HG03135 (cell line): ENCODE results near the gene PIGC.

Experiments used
- ATAC-seq: cut with Tn5 transposase; IDR thresholded peaks from one replicate; pipeline ENCODE4 v1.9.1; 2021; ENCODE audit warnings: mild to moderate bottlenecking, moderate library complexity; ENCODE audit not compliant: unreplicated experiment

Gene PIGC

DNA sequence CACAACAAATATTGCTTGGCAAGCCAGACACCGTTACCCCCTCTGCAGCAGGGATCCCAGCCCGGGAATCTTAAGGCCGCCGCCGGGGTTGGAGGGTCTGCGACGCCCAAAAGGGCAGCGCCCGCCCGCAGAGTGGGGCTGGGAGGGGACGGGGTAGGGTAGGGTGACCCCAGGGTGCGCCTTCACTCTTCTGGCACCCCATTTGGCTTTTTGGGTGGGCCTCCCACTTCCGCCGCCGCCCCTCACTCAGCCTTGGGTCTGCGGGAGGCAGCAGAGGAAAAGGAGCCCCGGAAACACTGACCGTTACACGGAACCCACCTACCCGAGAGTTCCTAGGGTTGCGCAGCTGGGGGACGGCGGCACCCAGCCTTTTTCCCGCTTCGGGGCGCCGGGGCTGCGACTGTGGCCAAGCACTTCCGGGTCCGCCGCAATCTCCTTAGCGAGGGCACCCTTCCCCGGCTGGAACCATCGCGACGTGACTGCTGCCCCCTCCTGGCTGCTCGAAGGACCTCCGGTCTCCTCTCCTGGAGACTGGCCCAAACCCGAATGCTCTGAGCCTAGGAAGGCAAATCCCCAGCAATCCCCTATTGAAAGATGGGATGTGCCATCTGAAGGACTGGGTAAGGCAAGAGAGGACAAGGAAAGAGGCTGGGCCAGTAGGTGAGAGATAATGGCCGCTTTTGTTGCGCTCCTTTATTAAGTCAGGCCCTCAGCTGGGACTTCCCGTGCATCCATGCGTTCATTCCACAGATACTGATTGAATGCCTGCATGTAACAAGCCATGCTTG, at the start of gene PIGC:
TSS of gene PIGC (minus strand) at position 404 of the 788 bp plus-strand sequence. CDS start 1,447 bp downstream, outside the sequence.
- peak; percentile 99 for ATAC-seq

DNA sequence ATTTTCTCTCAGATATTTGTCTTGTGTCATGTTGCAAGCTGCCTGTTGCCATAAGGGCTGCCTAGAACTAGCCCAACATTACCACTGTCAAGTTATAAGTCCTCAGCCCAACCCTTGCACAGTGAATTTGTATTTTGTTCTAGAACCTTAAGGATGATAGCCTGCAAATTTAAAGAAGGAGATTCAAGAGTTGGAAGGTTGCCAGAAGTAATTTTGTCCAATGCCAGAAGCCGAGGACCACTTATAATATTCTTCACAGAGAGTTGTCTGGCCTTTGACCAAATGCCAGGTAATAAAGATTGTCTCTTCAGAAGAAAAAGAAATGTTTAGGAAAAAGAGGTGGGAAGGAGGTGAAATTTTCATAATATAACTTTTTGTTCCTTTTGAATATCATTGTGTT, 48.6 kb upstream of the PIGC start:
- no peak for ATAC-seq

DNA sequence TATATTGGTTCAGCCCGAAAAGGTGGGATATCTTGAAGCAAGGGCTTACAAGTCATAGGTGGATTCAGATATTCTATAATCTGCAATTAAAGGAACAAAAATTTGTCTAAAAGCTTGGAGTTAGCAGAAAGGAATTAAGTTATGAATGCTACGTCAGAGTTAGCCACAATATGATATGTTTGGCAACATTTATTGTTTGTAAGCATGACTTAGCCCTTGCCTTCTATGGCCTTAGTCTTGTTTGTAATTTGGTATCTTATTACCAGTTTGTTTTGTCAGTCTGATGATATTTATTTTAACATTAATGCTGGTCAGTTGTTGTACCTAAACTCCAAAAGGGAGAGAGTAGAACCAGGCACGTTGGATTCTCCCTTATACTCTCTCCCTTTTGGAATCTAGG, 46.0 kb upstream of the PIGC start:
- ATAC-seq: no peak

DNA sequence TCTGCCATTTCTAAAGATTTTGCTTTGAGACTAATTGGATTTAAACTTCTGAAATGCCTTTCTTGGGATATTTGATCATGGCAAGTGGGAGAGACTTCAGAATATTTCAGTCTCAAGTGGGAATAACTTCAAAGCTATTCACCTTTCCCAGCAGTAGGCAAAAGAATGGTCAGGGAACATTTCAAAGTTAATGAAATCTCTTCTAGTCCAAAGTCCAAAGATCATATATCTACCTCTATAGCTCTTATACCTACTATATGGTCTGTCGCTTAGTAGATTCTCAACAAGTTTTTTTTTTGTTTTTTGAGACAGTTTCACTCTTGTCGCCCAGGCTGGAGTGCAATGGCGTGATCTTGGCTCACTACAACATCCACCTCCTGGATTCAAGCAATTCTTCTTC, 44.5 kb upstream of the PIGC start:
- ATAC-seq: no peak

DNA sequence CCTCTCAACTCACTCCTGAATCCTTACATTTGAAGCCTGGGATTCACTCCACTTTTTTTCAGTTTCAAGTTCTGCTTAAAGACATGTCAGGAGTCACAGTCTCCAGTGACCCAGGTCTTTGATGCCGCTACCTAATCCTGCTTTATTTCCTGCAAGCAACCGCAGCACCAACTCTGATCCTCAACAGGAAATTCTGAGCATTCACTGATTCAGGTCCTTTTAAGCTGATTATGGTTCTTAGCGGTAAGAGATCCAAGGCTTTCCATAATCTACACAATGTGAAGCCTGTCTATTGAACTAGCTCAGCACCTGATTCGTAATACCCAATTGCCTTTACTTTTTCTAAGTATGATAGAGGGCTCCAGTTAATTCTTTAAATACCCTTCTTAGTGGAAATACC, 43.7 kb upstream of the PIGC start:
- no peak for ATAC-seq

DNA sequence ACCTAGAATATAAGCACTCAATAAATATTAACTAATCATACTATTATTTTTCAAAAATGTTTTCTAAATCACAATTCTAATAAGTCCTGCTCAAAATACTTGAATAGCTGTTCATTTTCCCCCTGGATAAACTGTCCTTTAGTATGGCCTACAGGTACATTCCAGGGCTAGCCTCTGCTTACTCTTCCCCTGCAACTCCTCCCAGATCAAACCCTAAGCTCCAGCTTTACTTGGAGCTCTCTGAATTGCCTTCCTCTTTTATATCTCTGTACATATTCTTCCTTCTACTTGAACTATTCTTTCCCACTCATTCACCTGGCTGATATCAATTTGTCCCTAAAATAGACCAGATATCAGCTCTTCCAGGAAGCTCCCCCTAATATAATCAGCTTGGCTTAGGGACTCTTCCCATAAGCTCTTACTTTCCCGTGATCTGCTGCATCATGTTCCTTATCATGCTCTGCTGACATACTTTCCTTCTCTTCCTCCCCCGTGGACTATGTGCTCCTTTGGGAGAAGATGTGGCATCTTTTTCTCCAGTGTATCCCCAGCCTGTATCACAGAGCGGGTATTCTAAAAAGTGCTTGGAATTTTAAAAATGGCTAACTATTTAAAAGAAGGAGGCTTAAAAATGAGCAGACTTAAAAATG, 43.1 kb upstream of the PIGC start:
- ATAC-seq: no peak

DNA sequence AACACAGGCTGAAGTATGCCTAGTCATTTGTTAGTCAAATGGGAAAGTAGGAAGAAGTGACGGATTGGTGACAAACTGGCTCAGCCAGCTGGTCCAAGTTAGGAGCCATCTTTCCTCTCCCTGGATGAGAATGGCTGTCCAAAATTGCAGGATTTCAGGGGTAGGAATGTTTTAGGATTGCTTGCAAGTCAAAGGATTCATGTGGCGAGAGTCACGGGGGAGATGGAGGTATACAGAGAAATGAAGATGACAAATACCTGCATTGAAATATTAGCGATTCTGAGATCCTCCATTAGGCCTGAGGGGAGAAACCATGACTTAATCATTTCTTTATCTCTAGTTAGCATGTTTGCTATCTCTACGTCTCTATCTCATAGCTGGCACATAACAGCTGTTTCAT, 41.8 kb upstream of the PIGC start:
- ATAC-seq: no peak

DNA sequence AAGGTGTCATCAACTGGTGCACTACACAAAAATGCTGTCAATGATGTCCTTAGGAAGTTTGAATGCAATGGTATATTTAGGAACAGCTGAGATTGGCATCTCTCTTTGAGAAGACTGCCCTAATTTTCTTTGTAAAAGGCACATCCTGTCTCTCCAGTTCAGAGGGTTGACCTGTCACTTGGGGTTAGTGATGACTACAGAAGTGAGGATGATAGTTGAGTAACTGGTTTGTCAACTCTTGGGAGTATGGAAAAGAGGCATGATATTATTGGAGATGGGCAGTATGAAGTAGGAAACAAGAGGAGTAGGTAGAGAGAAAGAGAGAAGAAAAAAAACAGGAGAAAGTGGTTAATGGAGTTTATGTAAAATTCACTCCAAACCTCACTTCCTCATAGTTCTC, 40.4 kb upstream of the PIGC start:
- ATAC-seq: no peak

DNA sequence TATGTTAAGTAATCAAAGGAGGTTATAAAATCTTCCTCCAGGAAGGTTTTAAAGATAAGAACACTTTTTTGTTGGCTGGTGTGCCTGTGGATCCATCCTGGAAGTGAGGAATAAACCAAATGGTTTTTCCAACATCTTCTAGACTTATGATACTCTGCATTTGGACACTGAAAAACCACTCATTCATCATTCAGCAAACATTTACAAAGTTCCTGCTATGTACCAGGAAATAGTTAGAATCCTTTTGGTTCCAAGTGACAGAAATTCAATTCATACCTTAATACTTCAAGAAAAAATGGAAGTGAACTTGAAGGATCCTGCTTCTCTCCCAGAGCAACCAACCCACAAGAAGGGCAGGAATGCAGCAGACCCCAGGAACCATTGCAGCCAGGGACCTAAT, 39.6 kb upstream of the PIGC start:
- no peak for ATAC-seq

DNA sequence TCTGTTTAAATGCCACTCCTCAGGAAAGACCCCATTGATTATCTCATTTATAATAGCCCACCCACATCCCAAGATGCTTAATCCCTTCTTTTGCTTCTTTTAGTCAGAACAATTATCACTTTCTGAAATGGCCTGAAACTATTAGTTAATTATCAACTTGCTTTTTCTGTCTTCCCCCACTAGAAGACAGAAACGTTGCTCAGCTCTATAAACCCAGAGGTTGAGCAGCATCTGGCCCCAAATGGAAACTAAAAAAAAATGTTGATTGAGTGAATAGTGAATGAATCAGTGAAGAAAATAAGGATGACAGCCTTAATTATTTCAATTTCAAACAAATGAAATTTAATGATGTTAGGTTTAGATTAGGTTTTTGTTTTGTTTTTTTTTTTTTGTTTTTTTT, 38.2 kb upstream of the PIGC start:
- ATAC-seq: no peak

DNA sequence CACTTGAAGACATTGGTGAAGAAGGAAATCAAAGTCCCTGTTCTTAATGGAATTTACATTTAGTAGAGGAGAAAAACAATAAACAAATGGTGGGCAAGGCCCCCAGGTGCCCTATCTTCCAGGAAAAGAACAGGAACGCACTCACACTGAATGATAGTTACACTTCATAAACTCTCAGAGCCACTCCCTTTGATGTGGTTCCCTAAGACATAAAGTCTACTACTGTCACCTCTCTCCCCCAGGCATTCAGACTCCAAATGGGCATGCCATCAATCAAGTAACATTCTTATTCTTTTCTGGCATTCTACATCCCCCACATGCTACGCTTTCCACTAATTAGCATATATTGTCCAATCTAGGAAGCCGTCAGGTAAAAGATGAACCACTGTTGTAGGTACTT, 36.6 kb upstream of the PIGC start:
- ATAC-seq: no peak

DNA sequence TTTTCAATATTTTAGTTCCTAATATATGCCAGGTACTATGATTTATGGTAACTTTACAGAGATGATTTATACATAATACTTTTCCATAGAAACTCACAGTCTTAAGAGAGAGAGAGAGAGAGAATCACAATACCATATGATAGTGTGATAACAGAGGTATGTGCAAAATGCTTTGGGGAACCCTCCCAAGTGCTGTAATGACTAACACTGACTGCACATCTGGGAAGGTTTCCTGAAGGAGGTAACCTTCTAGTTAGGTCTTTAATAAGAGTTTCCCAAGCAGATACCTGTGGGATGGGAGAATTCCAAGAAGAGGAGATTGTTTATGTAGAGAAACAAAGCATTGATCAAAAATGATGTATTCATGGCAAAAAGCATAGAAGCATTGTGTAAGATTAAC, 34.6 kb upstream of the PIGC start:
- no peak for ATAC-seq

DNA sequence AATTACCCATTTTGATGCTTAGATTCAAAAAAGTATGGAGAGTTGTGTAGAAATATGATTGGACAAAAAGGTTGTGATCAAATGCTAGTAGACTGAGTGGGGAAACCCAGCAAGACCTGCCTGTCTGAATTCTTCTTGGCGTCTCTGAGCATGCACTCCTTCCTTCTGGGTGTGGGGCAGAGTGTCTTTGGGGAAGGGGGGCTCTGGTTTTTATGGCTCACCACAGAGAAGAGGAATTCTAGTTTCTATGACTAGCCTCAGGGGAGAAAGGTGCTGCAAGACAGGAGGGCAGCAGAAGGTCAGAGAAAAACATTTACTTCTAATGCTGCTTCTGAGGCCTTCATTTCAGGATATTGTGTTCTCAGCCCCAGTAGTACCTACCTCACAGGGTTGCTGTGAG, 33.9 kb upstream of the PIGC start:
- ATAC-seq: no peak

DNA sequence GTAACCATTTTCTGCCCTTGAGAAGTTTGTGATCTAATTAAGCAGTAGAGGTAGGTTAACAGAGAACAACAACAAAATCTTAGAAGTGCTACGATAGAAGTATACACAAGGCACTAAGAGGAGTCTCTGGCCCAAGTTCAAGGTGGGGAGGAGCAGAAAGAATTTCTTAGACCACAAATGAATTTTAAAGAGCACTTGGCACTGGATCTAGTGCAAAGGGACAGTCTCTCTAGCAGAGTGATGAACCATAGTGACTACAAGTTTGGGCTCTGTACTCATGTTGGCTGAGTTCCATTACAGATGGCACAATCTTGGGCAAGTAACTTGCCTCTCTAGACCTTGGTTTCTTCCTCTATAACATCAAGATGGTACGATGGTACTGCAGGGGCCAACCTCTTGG, 33.3 kb upstream of the PIGC start:
- no peak for ATAC-seq

DNA sequence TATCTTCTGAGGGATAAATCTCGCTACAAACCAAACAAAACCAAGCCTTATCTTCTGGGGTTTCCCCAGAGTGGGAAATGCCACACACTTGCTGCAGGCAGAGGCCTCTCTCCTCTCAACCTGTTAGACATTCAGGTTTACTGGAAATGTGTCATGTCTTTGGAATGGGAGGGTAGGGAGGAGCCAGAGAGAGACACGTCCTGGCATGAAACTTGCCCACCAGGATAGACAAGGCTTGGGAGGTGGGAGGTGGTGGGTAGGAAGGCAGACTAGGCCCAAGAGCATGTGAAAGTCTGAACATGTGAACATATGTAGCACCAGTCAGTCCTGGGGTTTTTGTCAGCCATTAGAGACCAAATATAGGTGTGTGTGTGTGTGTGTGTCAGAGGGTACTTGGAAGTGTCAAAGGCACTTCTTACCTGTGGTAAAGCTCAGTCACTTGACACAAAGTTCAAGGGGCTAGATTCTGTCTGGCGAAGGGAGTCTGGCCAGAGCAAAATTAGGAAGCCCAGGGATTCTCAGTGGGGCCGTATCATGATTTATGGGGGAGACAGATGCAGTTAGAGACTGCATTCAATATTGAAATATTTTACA, 32.4 kb upstream of the PIGC start:
- ATAC-seq: no peak

DNA sequence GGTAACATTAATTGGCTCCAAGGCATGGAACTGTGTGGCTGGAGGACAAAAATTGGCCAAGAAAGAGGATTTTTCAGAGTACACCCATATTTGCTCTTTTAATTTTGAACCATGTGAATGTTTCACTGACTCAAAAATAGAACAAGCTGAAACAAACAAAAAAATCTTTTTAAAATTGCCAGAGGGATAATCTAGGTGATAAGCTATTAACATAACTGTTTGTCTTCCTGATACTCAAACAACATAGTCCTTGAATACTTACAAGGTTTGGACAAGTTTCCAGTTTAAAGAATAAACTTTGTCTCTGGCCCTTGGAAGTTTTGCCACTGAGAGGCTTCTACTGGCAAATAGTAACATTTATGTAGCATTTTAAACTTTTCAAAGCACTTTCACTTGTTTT, 30.0 kb upstream of the PIGC start:
- no peak for ATAC-seq

DNA sequence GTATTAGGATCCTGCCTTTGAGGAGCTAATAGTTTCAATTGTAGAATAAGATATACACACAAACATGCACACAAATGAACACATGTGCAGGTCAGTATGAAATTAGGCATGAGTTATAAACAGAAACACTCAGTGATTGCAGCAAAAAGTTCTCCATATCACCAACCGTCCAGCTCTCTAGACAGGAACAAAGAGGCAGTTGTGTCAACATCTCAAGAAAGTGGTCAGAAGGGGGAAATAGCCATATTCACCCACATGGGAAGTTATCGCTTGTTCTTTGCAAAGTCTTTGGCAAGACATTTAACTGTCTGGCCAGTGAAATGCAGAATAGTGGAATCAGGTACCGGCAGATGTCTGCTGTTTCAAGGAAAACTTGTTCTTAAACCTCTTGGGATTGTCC, 29.4 kb upstream of the PIGC start:
- ATAC-seq: no peak

DNA sequence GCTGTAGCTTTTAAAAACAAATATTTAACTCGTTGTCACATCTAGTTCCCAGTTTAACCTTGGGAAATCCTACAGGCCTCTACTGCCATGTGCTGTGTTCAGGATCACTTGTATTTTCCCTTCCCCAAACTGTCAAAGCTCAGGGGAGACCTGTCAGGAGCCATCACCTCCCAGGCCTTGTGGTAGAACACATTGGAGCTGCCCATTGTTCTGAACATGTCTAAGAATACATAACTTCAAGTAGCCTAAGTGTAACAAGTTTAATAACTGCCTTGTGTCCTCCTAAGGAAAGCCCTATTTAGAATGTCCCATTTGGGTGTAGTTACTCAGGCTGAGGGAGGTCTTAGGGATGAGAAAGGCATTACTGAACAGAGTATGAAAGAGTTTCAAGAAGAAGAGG, 28.6 kb upstream of the PIGC start:
- no peak for ATAC-seq

DNA sequence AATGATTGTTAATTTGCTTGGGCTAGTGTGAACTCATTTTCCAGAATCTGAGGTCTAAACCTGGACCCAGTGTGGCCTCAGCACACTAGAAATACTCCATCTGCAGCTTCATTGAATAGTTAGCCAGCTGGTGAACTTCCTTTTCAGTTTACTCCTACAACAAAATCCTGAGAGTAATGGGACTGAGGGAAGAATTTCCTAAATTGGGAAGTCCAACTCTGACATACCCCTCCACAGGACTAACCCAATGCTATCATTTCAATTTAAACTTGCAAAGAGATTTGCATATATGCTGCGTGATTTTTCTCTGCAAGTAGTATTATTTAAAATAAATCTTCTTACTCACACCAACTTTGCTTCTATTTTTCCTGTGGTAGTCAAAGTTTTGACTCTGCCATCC, 27.8 kb upstream of the PIGC start:
- ATAC-seq: no peak

DNA sequence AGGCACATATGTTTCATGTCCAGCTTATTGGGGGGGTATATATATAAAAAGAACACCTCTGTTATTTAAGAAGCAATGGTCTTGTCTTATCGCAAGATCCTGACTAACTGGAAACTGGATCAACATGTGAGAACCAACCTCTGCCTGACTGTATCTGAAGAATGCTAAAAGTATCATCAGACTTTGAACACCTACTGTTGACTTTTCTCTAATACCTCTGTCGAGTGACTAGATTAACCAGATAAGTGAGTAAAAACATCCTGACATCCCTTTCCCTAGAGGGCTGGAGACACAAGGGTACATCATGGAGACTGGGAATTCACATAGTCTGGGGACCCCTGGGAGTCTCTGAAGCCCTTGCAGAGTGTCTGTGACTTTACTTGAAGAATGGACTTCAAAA, 26.3 kb upstream of the PIGC start:
- no peak for ATAC-seq

DNA sequence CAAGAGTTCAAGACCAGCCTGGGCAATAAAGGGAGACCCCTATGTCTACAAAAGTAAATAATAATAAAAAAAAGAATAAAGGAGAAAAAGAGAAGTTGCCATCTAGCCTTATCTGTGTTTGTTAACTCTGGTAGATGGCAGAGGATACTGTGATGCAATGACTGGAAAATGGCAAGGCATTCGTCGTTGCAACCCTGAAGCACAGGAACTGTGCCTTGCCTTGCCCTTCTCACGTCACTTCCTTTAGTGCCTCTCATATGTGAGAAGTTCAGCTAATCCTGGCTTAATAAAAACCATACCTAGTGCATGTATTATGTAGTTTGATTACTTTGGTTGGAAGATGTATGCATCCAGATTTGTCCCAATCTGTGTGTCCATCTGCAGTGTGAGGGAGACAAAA, 25.8 kb upstream of the PIGC start:
- no peak for ATAC-seq

DNA sequence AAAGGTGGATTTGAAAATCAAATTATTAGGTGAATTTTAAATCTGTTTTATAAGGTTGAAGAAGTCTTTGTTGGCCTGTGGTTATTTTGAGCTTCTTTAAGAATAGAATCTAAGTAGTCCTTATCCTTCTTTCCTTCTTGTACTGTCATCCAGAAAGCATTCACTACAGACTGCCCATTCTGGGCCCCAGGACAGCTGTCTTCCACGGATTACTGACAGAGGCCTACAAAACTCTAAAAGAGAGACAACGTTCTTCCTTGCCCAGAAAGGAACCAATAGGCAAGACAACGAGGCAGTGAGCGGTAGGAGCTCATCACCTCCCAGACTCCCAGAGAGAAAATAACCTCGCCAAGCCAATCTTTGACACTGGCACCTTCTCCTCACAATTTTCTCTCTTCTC, 24.4 kb upstream of the PIGC start:
- ATAC-seq: no peak
